GM18519 (cell line): Measurements from ENCODE around the gene CCDC12.
A peak's percentile ranks its signal among the peaks of the same experiment; 100 is the strongest.

Source experiments
- ATAC-seq: cut with Tn5 transposase; IDR thresholded peaks from one replicate; pipeline ENCODE4 v1.9.1; 2021; ENCODE audit warnings: mild to moderate bottlenecking, moderate library complexity; ENCODE audit not compliant: unreplicated experiment, low FRiP score

Gene CCDC12

GRCh38 chr3:46976326-46977190 lies at the start of gene CCDC12:
Gene CCDC12 (minus strand): TSS chr3:46976745. CDS start chr3:46976732, 13 bp downstream.
- peak; percentile 48 for ATAC-seq

- ATAC-seq = no peak
Observed at GRCh38 chr3:47024932-47025331, 48.4 kb upstream of the CCDC12 start.

GRCh38 chr3:47022641-47023071 lies 46.1 kb upstream of the CCDC12 start:
- no peak for ATAC-seq

GRCh38 chr3:47020311-47020710 lies 43.8 kb upstream of the CCDC12 start:
- ATAC-seq = no peak

GRCh38 chr3:47019201-47019600 lies 42.7 kb upstream of the CCDC12 start:
- ATAC-seq = no peak

- ATAC-seq = no peak
Observed at GRCh38 chr3:47018269-47018611, 41.7 kb upstream of the CCDC12 start.

GRCh38 chr3:47017504-47018268 lies 41.1 kb upstream of the CCDC12 start:
- ATAC-seq = no peak

GRCh38 chr3:47016934-47017435 lies 40.4 kb upstream of the CCDC12 start:
- no peak for ATAC-seq

- no peak for ATAC-seq
Observed at GRCh38 chr3:47016086-47016933, 39.8 kb upstream of the CCDC12 start.

GRCh38 chr3:47015151-47015550 lies 38.6 kb upstream of the CCDC12 start:
- no peak for ATAC-seq

GRCh38 chr3:47014036-47014435 lies 37.5 kb upstream of the CCDC12 start:
- no peak for ATAC-seq

GRCh38 chr3:47013231-47013630 lies 36.7 kb upstream of the CCDC12 start:
- no peak for ATAC-seq

- ATAC-seq = no peak
Observed at GRCh38 chr3:47012342-47013230, 36.0 kb upstream of the CCDC12 start.

GRCh38 chr3:47011371-47011770 lies 34.8 kb upstream of the CCDC12 start:
- ATAC-seq = no peak

GRCh38 chr3:47010910-47011309 lies 34.4 kb upstream of the CCDC12 start:
- ATAC-seq = no peak

- no peak for ATAC-seq
Observed at GRCh38 chr3:47010111-47010712, 33.7 kb upstream of the CCDC12 start.

GRCh38 chr3:47009225-47010110 lies 32.9 kb upstream of the CCDC12 start:
- peak; percentile 79 for ATAC-seq

GRCh38 chr3:47008851-47009224 lies 32.3 kb upstream of the CCDC12 start:
- no peak for ATAC-seq
